Upper lobe of left lung (tissue), 4 donors: Measurements from ENCODE around the gene GRID1.

Experiments
- POLR2A ChIP-seq, 4 donors: fragments of 450-650 bp; IDR thresholded peaks; one replicate each; pipeline ENCODE4 v1.5.1; 2016 to 2017; ENCODE audit warnings: antibody characterized with exemption in 4 of 4, mild to moderate bottlenecking in 2 of 4
- POLR2AphosphoS5 ChIP-seq, 2 donors: sonication (generic); formaldehyde crosslinking; IDR thresholded peaks; one replicate each; pipeline ENCODE4 v1.5.1; 2017; ENCODE audit warnings: antibody characterized with exemption in 2 of 2
- TF ChIP-seq, protein P1 (sequence below), 6 experiments: fragments of 450-650 bp in 4 of 6; fragments of 200-600 bp in 2 of 6; sonication (generic) in 2 of 6; IDR thresholded peaks; one replicate each; pipeline ENCODE4 v1.5.1; 2016 to 2019; ENCODE audit warnings: antibody characterized with exemption in 6 of 6

DNA sequence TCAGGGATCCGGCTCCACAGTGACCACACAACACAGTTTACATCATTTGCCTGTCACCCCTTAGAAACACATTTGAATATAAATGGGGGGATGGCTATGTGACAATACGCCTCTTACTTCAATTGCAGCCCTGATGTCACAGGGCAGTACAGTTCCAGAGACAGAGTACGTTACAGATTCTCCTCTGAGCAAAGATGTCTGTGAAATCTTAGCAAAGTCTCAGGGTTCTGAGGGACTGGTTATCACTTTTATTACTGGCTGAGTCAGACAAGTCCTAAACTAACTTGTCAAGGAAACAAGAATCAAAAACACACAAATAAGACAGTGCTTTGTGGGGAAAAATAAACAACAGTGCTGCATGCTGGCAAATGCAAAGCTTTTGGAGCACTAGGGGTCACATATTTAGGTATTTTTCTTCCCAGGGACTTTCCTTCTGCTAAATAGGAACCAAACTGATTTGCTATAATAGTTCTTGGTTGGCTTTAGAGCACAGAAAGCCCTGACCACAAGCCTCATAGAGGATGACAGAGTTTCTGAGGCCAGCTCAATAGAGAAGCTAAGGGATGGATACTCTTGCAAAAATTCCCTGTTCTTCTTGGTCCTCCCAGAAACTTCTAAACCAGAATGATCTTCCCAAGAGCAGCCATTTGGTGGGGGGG, 501.6 kb downstream of the GRID1 start:
- TF ChIP-seq, protein P1, sequence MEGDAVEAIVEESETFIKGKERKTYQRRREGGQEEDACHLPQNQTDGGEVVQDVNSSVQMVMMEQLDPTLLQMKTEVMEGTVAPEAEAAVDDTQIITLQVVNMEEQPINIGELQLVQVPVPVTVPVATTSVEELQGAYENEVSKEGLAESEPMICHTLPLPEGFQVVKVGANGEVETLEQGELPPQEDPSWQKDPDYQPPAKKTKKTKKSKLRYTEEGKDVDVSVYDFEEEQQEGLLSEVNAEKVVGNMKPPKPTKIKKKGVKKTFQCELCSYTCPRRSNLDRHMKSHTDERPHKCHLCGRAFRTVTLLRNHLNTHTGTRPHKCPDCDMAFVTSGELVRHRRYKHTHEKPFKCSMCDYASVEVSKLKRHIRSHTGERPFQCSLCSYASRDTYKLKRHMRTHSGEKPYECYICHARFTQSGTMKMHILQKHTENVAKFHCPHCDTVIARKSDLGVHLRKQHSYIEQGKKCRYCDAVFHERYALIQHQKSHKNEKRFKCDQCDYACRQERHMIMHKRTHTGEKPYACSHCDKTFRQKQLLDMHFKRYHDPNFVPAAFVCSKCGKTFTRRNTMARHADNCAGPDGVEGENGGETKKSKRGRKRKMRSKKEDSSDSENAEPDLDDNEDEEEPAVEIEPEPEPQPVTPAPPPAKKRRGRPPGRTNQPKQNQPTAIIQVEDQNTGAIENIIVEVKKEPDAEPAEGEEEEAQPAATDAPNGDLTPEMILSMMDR (IDR thresholded peaks at IDR 0.05): no peak
- no peak for TF ChIP-seq POLR2AphosphoS5 (IDR thresholded peaks at IDR 0.05)
- no peak for TF ChIP-seq POLR2A (IDR thresholded peaks at IDR 0.05)
